ENCODE data around the gene ZNF892. TPM values are rescaled to one million over a fixed set of nuclear protein-coding genes. Genes with fewer than 3 reads are reported as not detected.
"Not testable (repeated sequence)": the region's sequence is repeated elsewhere in the genome, so short reads cannot be mapped to it uniquely, and the experiment has no call there.

The ZNF892 gene
- polyA plus RNA-seq, 1 donor, result 2.4 TPM

GRCh38 chr2:95231723-95232122 is 24.4 kb downstream of the ZNF892 start:
- DNase-seq, result peak; percentile 13

GRCh38 chr2:95232232-95232631 is 24.9 kb downstream of the ZNF892 start:
- DNase-seq, result no peak

GRCh38 chr2:95234286-95234785 is 27.0 kb downstream of the ZNF892 start:
- DNase-seq, result no peak

GRCh38 chr2:95234816-95235215 is 27.5 kb downstream of the ZNF892 start:
- no peak for DNase-seq

- no peak for DNase-seq
Measured at GRCh38 chr2:95238131-95238530, 30.8 kb downstream of the ZNF892 start.

- no peak for DNase-seq
Measured at GRCh38 chr2:95240091-95240490, 32.8 kb downstream of the ZNF892 start.

GRCh38 chr2:95240556-95240955 is 33.2 kb downstream of the ZNF892 start:
- DNase-seq, result no peak

- DNase-seq, result not testable (repeated sequence)
Measured at GRCh38 chr2:95242084-95242483, 34.8 kb downstream of the ZNF892 start.

Other genes with a start within 250 kb of the ZNF892 start
- 5.2 TPM for gene MAL, start 181.8 kb upstream of the ZNF892 start, polyA plus RNA-seq (ENCODE audit: insufficient read length)
- gene MRPS5, start 85.7 kb upstream of the ZNF892 start, polyA plus RNA-seq (ENCODE audit: insufficient read length), result 61.1 TPM
- gene ZNF514, start 47.7 kb upstream of the ZNF892 start, polyA plus RNA-seq (ENCODE audit: insufficient read length), result 22.2 TPM
- gene ZNF2, start 41.7 kb upstream of the ZNF892 start, polyA plus RNA-seq (ENCODE audit: insufficient read length), result 5.2 TPM
- gene PROM2, start 66.9 kb downstream of the ZNF892 start, polyA plus RNA-seq (ENCODE audit: insufficient read length), result 1.4 TPM
- 5.8 TPM for gene KCNIP3, start 89.8 kb downstream of the ZNF892 start, polyA plus RNA-seq (ENCODE audit: insufficient read length)
- gene FAHD2A, start 195.2 kb downstream of the ZNF892 start, polyA plus RNA-seq (ENCODE audit: insufficient read length), result 23.7 TPM

All from hindlimb muscle (tissue), 1 donor.